BLaER1 treated with 17β-estradiol and CSF1 and Interleukin-3, amounts not matched to agents 10 nM and 100 nM (cell line): ENCODE measurements around the gene STARD13.
A peak's percentile ranks its signal among the peaks of the same experiment; 100 is the strongest.

Experiments
- H3K27ac ChIP-seq, 11 experiments: shearing (Covaris generic); formaldehyde crosslinking; 2 replicates each; pipeline ENCODE4 v1.8.1; 2022
- H3K27me3 ChIP-seq, 11 experiments: shearing (Covaris generic); formaldehyde crosslinking; 2 replicates each; pipeline ENCODE4 v1.8.1; 2022
- H3K36me3 ChIP-seq, 11 experiments: shearing (Covaris generic); formaldehyde crosslinking; 2 replicates each; pipeline ENCODE4 v1.8.1; 2022
- H3K4me1 ChIP-seq, 10 experiments: shearing (Covaris generic); formaldehyde crosslinking; 2 replicates each; pipeline ENCODE4 v1.8.1; 2022
- H3K4me2 ChIP-seq, 11 experiments: shearing (Covaris generic); formaldehyde crosslinking; 2 replicates each; pipeline ENCODE4 v1.8.1; 2022
- H3K4me3 ChIP-seq, 10 experiments: shearing (Covaris generic); formaldehyde crosslinking; 2 replicates each; pipeline ENCODE4 v1.8.1; 2022
- H3K9ac ChIP-seq, 11 experiments: shearing (Covaris generic); formaldehyde crosslinking; 2 replicates each; pipeline ENCODE4 v1.8.1; 2022
- H3K9me3 ChIP-seq, 11 experiments: shearing (Covaris generic); formaldehyde crosslinking; replicated peaks in 1 of 11; 2 replicates each; pipeline ENCODE4 v1.8.1; 2022
- H4K20me1 ChIP-seq, 11 experiments: shearing (Covaris generic); formaldehyde crosslinking; 2 replicates each; pipeline ENCODE4 v1.8.1; 2022
- Cebpa-rat ChIP-seq, 11 experiments: shearing (Covaris generic); IDR thresholded peaks; 2 replicates each; pipeline ENCODE4 v1.8.1; 2022

STARD13 gene

DNA sequence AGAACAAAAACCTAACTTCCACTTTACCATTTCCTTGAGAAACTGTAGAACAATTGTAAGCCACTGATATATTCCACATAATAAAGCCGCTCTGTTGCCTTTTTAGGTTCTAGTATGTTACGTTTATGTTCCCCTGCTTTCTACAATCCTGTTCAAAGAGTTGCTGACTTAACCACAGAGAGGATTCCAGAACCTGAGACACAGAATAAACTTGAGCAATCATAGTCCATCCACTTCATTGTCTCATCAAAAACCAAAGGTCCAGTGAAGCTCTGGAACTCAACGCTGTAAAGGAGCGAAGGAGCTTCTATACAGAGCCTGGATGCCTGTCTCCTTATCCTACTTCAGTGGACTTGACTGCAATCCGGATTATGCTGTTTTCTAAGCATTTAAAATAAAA lies 4.6 kb downstream of the STARD13 start:
- Histone ChIP-seq H3K9ac (no peak overlapping the region), H3K27me3 (peaks cover 9 to 17% (median 16%) of the 10 kb centered on the region in 11 experiments), H3K27ac (no peak overlapping the region), H3K4me2 (no peak overlapping the region), H3K4me3 (no peak overlapping the region), H3K4me1 (peaks cover 0 to 29% (median 0%) of the 10 kb centered on the region in 10 experiments; a peak in 3 of 20 replicates), H3K36me3 (no peaks in the 10 kb centered on the region), H3K9me3 (no peaks in the 10 kb centered on the region), H4K20me1 (no peaks in the 10 kb centered on the region)
- TF ChIP-seq Cebpa-rat (IDR thresholded peaks at IDR 0.05), result no peak

DNA sequence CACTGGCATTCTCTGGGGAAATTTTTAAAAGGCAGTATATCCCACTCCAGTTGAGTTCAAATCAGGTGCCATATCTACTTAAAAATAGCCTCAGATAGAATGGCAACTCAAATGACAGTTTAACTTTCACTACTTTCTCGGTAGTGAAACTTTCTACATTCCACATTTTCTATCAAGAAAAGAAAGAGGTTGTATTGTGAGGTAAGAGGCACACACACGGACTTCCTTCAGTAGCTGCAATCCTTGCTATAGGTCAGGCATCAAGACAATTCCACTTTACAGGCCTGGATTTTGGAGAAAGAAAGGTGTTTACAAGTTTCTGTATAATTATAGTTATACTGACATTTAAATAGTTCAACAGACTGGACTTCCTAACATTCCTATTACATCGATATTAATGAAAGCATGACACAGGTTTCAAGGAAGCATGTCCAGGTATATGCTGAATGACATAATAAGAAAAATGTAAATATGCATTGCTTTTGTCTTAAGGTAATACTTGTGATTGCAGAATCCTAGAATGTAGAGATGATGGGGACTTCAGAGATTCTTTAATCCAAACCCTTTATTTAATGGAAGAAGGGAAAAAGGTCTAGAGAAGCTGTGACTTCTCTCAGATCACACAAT lies 5.2 kb downstream of the STARD13 start:
- peak overlapping the region in 2 of 11 experiments; percentile 15 to 41; a peak in 3 of 22 replicates for H3K4me2 ChIP-seq
- H3K9ac ChIP-seq, result no peak overlapping the region
- H3K27ac ChIP-seq, result no peak overlapping the region
- no peaks in the 10 kb centered on the region for H3K36me3 ChIP-seq
- no peaks in the 10 kb centered on the region for H3K9me3 ChIP-seq
- H3K27me3 ChIP-seq, result peaks cover 4 to 12% (median 11%) of the 10 kb centered on the region in 11 experiments
- H3K4me1 ChIP-seq, result peaks cover 0 to 29% (median 0%) of the 10 kb centered on the region in 10 experiments; a peak in 3 of 20 replicates
- no peaks in the 10 kb centered on the region for H4K20me1 ChIP-seq
- no peak overlapping the region for H3K4me3 ChIP-seq
- no peak for TF ChIP-seq Cebpa-rat (IDR thresholded peaks at IDR 0.05)

DNA sequence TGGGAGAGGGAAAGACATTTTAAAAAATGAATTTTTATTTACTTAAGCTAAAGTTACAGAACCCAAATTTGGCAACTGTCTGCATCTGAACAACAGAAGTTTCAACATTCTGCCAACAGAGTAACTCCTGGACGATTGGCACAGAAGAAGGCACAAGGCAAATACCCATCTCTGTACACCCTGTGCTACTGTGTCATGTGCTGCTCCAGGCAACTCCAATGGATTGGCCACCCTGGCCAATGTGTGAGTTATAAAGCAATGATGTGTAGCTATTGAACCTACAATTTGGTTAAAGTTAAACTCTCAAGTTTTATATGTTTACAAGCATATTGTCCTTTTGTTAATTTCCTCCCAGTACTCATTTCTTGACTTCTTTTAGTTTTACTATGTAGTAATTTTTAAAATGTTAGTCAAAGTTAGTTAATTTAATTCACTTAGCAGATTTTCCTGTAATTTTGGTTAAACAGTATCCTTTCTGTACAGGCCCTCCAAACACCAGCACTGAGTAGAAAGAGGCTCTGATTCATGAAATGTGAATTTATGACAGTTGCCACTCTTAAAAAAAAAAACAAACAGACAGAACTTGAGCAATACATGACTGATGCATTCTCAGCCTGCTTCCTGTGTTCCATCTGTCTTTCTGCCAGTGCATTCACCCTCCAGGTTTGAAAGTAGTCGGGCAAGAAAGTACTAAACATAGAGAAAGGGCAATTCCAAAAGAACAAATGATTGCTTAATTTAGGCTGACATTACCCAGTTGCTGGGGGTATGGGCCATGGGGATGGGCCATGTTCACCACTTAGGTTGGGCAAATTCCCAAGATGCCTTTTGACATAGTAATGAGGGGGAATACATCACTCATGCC lies 5.9 kb downstream of the STARD13 start:
- H3K27me3 ChIP-seq, result peaks cover 0 to 4% (median 3%) of the 10 kb centered on the region in 11 experiments; a peak in 17 of 22 replicates
- no peak overlapping the region for H3K4me3 ChIP-seq
- no peak overlapping the region for H3K9ac ChIP-seq
- no peaks in the 10 kb centered on the region for H3K36me3 ChIP-seq
- H3K9me3 ChIP-seq, result no peaks in the 10 kb centered on the region
- no peak for TF ChIP-seq Cebpa-rat (IDR thresholded peaks at IDR 0.05)
- peak overlapping the region in 2 of 11 experiments; percentile 15 to 41; a peak in 3 of 22 replicates for H3K4me2 ChIP-seq
- H3K4me1 ChIP-seq, result peaks cover 0 to 29% (median 0%) of the 10 kb centered on the region in 10 experiments; a peak in 3 of 20 replicates
- H3K27ac ChIP-seq, result no peak overlapping the region
- no peaks in the 10 kb centered on the region for H4K20me1 ChIP-seq

DNA sequence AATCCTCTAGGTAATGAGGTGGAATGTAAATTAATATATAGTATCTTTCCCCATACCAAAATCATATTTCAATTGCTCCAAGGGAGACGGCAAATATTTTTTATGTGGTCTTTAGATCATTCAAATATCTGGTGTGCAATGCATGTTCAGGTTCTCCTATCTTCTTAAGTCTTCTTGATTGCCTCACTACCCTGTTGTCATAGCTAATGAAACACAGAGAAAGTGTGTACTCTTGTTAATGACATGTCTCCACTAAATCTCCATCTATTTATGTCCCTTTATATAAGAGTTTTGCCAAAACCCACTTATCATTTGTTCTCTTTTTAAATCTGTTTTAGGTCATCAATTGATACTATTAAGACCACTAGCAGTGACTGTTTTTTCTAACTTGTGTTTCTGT lies 6.6 kb downstream of the STARD13 start:
- no peak overlapping the region for H3K27ac ChIP-seq

DNA sequence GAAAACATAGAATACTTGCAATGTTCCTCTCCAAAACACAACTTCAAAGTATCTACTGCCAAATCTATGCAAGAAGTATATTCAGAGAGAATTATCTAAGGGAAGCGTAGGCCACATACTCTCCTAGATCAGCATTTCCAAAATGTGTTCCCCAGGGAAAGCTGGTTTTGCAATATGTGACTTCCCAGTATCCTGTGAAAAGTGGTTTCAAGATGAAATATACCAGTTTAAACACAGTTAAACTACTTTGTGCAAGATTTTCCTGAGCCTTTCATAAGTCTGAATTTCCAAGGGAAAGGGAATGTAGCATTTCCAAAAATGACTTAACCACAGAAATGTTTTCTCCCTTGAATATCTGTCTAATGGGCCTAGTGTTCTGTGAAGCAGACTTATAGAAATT lies 7.6 kb downstream of the STARD13 start:
- no peak for TF ChIP-seq Cebpa-rat (IDR thresholded peaks at IDR 0.05)
- Histone ChIP-seq H3K4me2 (no peak overlapping the region), H3K9me3 (no peaks in the 10 kb centered on the region), H3K9ac (no peak overlapping the region), H3K27ac (no peak overlapping the region), H3K27me3 (no peaks in the 10 kb centered on the region), H3K36me3 (no peaks in the 10 kb centered on the region), H4K20me1 (no peaks in the 10 kb centered on the region), H3K4me3 (no peak overlapping the region), H3K4me1 (peaks cover 0 to 25% (median 0%) of the 10 kb centered on the region in 10 experiments; a peak in 3 of 20 replicates)

More for the DNA sequence above, 6.6 kb downstream of the STARD13 start:
- peaks cover 0 to 27% (median 0%) of the 10 kb centered on the region in 10 experiments; a peak in 3 of 20 replicates for H3K4me1 ChIP-seq
- H3K27me3 ChIP-seq, result no peaks in the 10 kb centered on the region
- no peak overlapping the region for H3K9ac ChIP-seq
- no peaks in the 10 kb centered on the region for H3K9me3 ChIP-seq
- no peaks in the 10 kb centered on the region for H4K20me1 ChIP-seq
- no peak overlapping the region for H3K4me3 ChIP-seq
- H3K36me3 ChIP-seq, result no peaks in the 10 kb centered on the region
- no peak overlapping the region for H3K4me2 ChIP-seq
- no peak for TF ChIP-seq Cebpa-rat (IDR thresholded peaks at IDR 0.05)

DNA sequence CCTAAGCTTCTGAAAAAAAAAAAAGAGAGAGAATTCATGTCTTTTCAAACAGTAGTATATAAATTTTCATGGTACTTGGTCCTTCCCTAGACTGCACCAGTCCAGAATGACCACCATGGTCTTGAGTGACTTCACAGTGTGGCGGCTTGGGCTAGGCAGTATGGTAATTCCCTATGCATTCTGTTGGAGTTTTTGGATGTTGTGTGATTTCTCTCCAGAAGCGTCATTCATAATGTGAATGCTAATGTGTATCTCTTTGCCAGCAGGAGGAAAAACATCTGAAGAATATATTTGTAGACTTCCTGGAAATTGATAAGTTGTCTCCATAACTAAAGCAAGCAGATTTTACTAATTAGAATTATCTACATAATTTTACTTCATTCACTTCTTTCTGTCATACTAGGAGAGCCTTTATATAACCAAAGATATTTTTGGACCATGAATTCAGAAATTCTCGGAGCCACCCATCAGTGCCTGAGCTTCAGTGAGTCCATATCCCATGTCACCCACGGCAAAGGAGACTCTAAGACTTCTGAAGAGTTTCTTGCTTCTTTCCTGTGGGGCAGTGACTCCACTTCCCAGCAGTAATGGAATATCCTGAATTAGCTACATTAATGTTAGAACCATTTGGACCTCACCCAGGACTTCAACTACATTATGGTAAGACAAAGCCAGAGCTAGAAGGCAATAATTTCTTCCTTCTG lies 8.4 kb downstream of the STARD13 start:
- no peak for TF ChIP-seq Cebpa-rat (IDR thresholded peaks at IDR 0.05)
- peaks cover 0 to 25% (median 0%) of the 10 kb centered on the region in 10 experiments; a peak in 3 of 20 replicates for H3K4me1 ChIP-seq
- H3K4me3 ChIP-seq, result no peak overlapping the region
- no peaks in the 10 kb centered on the region for H3K9me3 ChIP-seq
- no peak overlapping the region for H3K27ac ChIP-seq
- no peaks in the 10 kb centered on the region for H3K36me3 ChIP-seq
- no peaks in the 10 kb centered on the region for H3K27me3 ChIP-seq
- H3K4me2 ChIP-seq, result no peak overlapping the region
- no peak overlapping the region for H3K9ac ChIP-seq
- no peaks in the 10 kb centered on the region for H4K20me1 ChIP-seq

DNA sequence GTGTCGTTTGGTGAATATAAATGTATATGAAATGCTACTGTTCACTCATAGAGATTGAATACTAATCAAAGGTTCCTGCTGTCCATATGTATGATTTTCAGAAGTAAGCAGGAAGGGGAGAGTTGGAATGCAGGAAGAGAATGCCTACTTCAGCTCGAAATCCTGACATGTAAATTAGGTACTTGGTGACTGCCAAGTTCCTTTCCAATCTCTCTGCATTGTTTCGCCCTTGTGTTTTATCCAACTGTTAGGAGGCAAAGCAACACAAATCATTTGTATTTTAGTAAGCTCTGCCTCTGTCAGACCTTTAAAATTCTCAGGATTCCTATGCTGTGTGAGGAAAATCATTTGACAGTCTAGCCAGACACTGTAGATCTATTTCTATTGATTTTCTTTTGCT lies 9.0 kb downstream of the STARD13 start:
- no peaks in the 10 kb centered on the region for H3K36me3 ChIP-seq
- peaks cover 0 to 25% (median 0%) of the 10 kb centered on the region in 10 experiments; a peak in 3 of 20 replicates for H3K4me1 ChIP-seq
- no peak overlapping the region for H3K9ac ChIP-seq
- no peak for TF ChIP-seq Cebpa-rat (IDR thresholded peaks at IDR 0.05)
- no peak overlapping the region for H3K4me3 ChIP-seq
- no peaks in the 10 kb centered on the region for H3K9me3 ChIP-seq
- no peaks in the 10 kb centered on the region for H4K20me1 ChIP-seq
- peak overlapping the region in 1 of 11 experiments; percentile 27; a peak in 1 of 22 replicates for H3K4me2 ChIP-seq
- H3K27ac ChIP-seq, result no peak overlapping the region
- no peaks in the 10 kb centered on the region for H3K27me3 ChIP-seq

DNA sequence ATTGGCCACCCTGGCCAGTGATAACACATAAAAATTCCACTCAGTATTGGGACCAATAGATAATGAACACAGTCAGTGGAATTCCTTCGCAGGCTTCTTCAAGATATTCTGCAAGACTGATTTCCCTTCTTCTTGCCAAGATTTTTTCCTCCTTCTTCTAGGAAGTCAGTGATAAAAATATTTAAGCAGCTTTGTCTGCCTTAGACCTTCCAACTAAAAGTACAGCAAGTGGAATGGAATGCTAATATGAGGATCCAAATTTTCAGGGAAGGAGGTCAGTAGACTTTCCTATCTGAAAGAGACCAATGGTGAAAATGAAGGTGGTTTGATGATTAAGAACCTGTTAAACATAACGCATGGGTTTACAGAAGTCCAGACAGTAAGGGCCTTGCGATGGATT lies 9.6 kb downstream of the STARD13 start:
- Histone ChIP-seq H3K4me1 (peaks cover 0 to 25% (median 0%) of the 10 kb centered on the region in 10 experiments; a peak in 3 of 20 replicates), H3K27ac (no peak overlapping the region)

DNA sequence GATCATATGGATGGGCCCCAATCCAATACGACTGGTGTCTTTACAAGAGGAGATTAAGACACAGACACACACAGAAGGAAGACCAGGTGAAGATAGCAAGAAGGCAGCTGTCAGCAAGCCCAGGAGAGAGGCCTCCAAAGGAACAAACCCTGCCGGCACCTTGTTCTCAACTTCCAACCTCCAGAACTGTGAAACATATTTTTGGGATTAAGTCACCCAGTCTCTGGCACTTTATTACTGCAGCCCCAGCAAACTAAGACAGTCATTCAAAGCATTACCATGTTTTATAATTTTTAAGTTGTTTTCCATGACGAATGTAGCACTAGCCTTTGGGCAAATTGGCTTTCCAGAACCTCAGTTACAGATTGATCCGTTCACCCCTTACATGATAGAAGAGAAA lies 11.3 kb downstream of the STARD13 start:
- Histone ChIP-seq H3K36me3 (no peaks in the 10 kb centered on the region), H3K4me2 (no peak overlapping the region), H3K9me3 (no peaks in the 10 kb centered on the region), H3K4me1 (peaks cover 0 to 14% (median 0%) of the 10 kb centered on the region in 10 experiments; a peak in 2 of 20 replicates), H3K27ac (no peak overlapping the region), H3K27me3 (no peaks in the 10 kb centered on the region), H3K9ac (no peak overlapping the region), H3K4me3 (no peak overlapping the region), H4K20me1 (no peaks in the 10 kb centered on the region)
- TF ChIP-seq Cebpa-rat (IDR thresholded peaks at IDR 0.05), result no peak

More for the DNA sequence above, 9.6 kb downstream of the STARD13 start:
- Histone ChIP-seq H3K36me3 (no peaks in the 10 kb centered on the region), H3K9ac (no peak overlapping the region), H3K9me3 (no peaks in the 10 kb centered on the region), H3K4me2 (no peak overlapping the region), H3K4me3 (no peak overlapping the region), H4K20me1 (no peaks in the 10 kb centered on the region), H3K27me3 (no peaks in the 10 kb centered on the region)
- TF ChIP-seq Cebpa-rat (IDR thresholded peaks at IDR 0.05), result no peak
